ENCODE measurements around the gene SCNN1B.

SCNN1B gene

DNA sequence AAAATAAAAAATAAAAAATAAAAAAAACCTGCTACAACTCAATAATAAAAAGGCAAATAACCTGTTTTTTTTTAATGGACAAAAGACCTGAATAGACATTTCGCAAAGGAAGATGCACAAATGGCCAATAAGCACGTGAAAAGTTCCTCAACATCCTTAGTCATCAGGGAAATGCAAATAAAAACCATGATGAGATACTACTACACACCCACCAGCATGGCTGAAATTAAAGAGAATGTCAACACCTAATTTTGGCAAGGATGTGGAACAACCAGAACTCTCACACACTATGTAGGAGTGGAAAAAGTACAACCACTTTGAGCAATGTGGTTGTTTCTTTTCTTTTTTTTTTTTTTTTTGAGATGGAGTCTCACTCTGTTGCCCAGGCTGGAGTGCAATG is 126.2 kb downstream of the SCNN1B start:
- H3K27me3 Mint-ChIP-seq = no peaks in the 10 kb centered on the region
- no peaks in the 10 kb centered on the region for H3K9me3 Mint-ChIP-seq
- H3K4me3 Mint-ChIP-seq = no peak overlapping the region
- no peak for DNase-seq
- CTCF ChIA-PET = no interaction called here
- no peaks in the 10 kb centered on the region for H3K4me1 Mint-ChIP-seq
- H3K27ac Mint-ChIP-seq = no peak overlapping the region
- peaks cover 27% of the 10 kb centered on the region for H3K36me3 Mint-ChIP-seq
